HepG2 (cell line): Measurements from ENCODE around the gene MEX3A. TPM values are rescaled to one million over a fixed set of nuclear protein-coding genes. Genes with fewer than 3 reads are reported as not detected.
A peak's percentile ranks its signal among the peaks of the same experiment; 100 is the strongest.

ENCODE experiments used
- ARID2 ChIP-seq: sonication (generic); formaldehyde crosslinking; IDR thresholded peaks from 2 replicates; pipeline ENCODE4 v1.8.1; 2022; ENCODE audit warnings: mild to moderate bottlenecking, missing genetic modification reagents, borderline replicate concordance
- HNF4A ChIP-seq: sonication (generic); formaldehyde crosslinking; IDR thresholded peaks from 2 replicates; pipeline ENCODE4 v1.4.0; 2020; ENCODE audit warnings: missing genetic modification reagents
- KAT8 ChIP-seq: IDR thresholded peaks from 2 replicates; pipeline ENCODE4 v1.6.1; 2016; ENCODE audit warnings: missing genetic modification reagents, missing compliant biosample characterization
- MBNL3 ChIP-seq: fragments of 250-450 bp; sonication (Bioruptor Pico); conservative IDR thresholded peaks from 2 replicates; pipeline ENCODE4 v1.8.0; 2022; ENCODE audit warnings: mild to moderate bottlenecking, inconsistent platforms
- PRPF4 ChIP-seq: fragments of 200-400 bp; formaldehyde crosslinking; IDR thresholded peaks from 2 replicates; pipeline ENCODE4 v1.6.1; 2016; ENCODE audit warnings: low read length, low read depth; ENCODE audit not compliant: poor library complexity, severe bottlenecking
- ZBTB7A ChIP-seq: sonication (generic); formaldehyde crosslinking; IDR thresholded peaks from 2 replicates; pipeline ENCODE4 v1.8.0; 2022; ENCODE audit warnings: mild to moderate bottlenecking, missing genetic modification reagents
- ZNF224 ChIP-seq: sonication (generic); formaldehyde crosslinking; IDR thresholded peaks from 2 replicates; pipeline ENCODE4 v1.5.0; 2020; ENCODE audit warnings: mild to moderate bottlenecking, missing genetic modification reagents
- ZNF354B ChIP-seq: sonication (generic); formaldehyde crosslinking; IDR thresholded peaks from 2 replicates; pipeline ENCODE4 v1.8.0; 2022; ENCODE audit warnings: mild to moderate bottlenecking, missing genetic modification reagents
- ZNF468 ChIP-seq: sonication (generic); formaldehyde crosslinking; IDR thresholded peaks from 2 replicates; pipeline ENCODE4 v1.8.0; 2022; ENCODE audit warnings: mild to moderate bottlenecking, moderate library complexity, missing genetic modification reagents
- ZNF678 ChIP-seq: sonication (generic); formaldehyde crosslinking; IDR thresholded peaks from 2 replicates; pipeline ENCODE4 v1.4.0; 2020; ENCODE audit warnings: mild to moderate bottlenecking, missing genetic modification reagents
- ZNF766 ChIP-seq: sonication (generic); formaldehyde crosslinking; IDR thresholded peaks from 2 replicates; pipeline ENCODE4 v1.5.0; 2020; ENCODE audit warnings: missing genetic modification reagents, borderline replicate concordance
- ZNF841 ChIP-seq: sonication (generic); formaldehyde crosslinking; IDR thresholded peaks from 2 replicates; pipeline ENCODE4 v1.8.1; 2023; ENCODE audit warnings: missing genetic modification reagents, borderline replicate concordance
- polyA plus RNA-seq, 8 experiments: library from polyadenylated mRNA; depleted of rRNA in 3 of 8; stranded (reverse) in 7 of 8; unstranded in 1 of 8; fragments of >200 nt; fragmentation: Illumina TruSeq in 4 of 8; extraction: Trizol in 4 of 8; gene quantifications; 2 replicates each; pipeline versions ENCODE4 v1.2.1 to v1.2.3, GENCODE V29; 2011 to 2016; ENCODE audit warnings: low read depth in 4 of 8, missing spikeins in 1 of 8, mixed read lengths in 1 of 8; ENCODE audit not compliant: insufficient read depth in 1 of 8
- total RNA-seq, 5 experiments: library from RNA; depleted of rRNA; stranded (reverse); fragments of >200 nt; fragmentation: Illumina TruSeq; extraction: Trizol; gene quantifications; 2 replicates each; pipeline ENCODE4 v1.2.3, GENCODE V29; 2016; ENCODE audit warnings: low read depth in 1 of 5
- TF ChIP-seq, protein P1 (sequence below): sonication (generic); formaldehyde crosslinking; IDR thresholded peaks from 2 replicates; pipeline ENCODE4 v1.5.1; 2020; ENCODE audit warnings: mild to moderate bottlenecking, missing genetic modification reagents, moderate library complexity
- TF ChIP-seq, protein P2 (sequence below): sonication (generic); formaldehyde crosslinking; IDR thresholded peaks from 2 replicates; pipeline ENCODE4 v1.5.1; 2020; ENCODE audit warnings: mild to moderate bottlenecking, missing genetic modification reagents, borderline replicate concordance
- TF ChIP-seq, protein P3 (sequence below): sonication (generic); formaldehyde crosslinking; IDR thresholded peaks from 2 replicates; pipeline ENCODE4 v1.4.0; 2020; ENCODE audit warnings: missing genetic modification reagents

Gene MEX3A
- total and polyA plus RNA-seq, 2 of the 13 experiments (the other 11 are each of a cell fraction or from before 2014, with no cell fraction given): 7.6 to 9.1 TPM

GRCh38 chr1:156129687-156130577 is 47.7 kb upstream of the MEX3A start (continued):
- TF ChIP-seq, protein P1, sequence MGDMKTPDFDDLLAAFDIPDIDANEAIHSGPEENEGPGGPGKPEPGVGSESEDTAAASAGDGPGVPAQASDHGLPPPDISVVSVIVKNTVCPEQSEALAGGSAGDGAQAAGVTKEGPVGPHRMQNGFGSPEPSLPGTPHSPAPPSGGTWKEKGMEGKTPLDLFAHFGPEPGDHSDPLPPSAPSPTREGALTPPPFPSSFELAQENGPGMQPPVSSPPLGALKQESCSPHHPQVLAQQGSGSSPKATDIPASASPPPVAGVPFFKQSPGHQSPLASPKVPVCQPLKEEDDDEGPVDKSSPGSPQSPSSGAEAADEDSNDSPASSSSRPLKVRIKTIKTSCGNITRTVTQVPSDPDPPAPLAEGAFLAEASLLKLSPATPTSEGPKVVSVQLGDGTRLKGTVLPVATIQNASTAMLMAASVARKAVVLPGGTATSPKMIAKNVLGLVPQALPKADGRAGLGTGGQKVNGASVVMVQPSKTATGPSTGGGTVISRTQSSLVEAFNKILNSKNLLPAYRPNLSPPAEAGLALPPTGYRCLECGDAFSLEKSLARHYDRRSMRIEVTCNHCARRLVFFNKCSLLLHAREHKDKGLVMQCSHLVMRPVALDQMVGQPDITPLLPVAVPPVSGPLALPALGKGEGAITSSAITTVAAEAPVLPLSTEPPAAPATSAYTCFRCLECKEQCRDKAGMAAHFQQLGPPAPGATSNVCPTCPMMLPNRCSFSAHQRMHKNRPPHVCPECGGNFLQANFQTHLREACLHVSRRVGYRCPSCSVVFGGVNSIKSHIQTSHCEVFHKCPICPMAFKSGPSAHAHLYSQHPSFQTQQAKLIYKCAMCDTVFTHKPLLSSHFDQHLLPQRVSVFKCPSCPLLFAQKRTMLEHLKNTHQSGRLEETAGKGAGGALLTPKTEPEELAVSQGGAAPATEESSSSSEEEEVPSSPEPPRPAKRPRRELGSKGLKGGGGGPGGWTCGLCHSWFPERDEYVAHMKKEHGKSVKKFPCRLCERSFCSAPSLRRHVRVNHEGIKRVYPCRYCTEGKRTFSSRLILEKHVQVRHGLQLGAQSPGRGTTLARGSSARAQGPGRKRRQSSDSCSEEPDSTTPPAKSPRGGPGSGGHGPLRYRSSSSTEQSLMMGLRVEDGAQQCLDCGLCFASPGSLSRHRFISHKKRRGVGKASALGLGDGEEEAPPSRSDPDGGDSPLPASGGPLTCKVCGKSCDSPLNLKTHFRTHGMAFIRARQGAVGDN (CRISPR knock-in tag): peak; percentile 88
- TF ChIP-seq ZNF766 (CRISPR knock-in tag) (no peak), ZNF678 (no peak), ZNF468 (no peak), ZNF224 (no peak), HNF4A (CRISPR knock-in tag) (peak; percentile 78), ARID2 (CRISPR knock-in tag) (no peak), PRPF4 (no peak), ZNF841 (CRISPR knock-in tag) (no peak), MBNL3 (CRISPR knock-in tag) (no peak), ZNF354B (CRISPR knock-in tag) (no peak), ZBTB7A (CRISPR knock-in tag) (peak; percentile 97), KAT8 (CRISPR knock-in tag) (peak; percentile 69; the same call in 1 of the 2 replicates)
- TF ChIP-seq, protein P2, sequence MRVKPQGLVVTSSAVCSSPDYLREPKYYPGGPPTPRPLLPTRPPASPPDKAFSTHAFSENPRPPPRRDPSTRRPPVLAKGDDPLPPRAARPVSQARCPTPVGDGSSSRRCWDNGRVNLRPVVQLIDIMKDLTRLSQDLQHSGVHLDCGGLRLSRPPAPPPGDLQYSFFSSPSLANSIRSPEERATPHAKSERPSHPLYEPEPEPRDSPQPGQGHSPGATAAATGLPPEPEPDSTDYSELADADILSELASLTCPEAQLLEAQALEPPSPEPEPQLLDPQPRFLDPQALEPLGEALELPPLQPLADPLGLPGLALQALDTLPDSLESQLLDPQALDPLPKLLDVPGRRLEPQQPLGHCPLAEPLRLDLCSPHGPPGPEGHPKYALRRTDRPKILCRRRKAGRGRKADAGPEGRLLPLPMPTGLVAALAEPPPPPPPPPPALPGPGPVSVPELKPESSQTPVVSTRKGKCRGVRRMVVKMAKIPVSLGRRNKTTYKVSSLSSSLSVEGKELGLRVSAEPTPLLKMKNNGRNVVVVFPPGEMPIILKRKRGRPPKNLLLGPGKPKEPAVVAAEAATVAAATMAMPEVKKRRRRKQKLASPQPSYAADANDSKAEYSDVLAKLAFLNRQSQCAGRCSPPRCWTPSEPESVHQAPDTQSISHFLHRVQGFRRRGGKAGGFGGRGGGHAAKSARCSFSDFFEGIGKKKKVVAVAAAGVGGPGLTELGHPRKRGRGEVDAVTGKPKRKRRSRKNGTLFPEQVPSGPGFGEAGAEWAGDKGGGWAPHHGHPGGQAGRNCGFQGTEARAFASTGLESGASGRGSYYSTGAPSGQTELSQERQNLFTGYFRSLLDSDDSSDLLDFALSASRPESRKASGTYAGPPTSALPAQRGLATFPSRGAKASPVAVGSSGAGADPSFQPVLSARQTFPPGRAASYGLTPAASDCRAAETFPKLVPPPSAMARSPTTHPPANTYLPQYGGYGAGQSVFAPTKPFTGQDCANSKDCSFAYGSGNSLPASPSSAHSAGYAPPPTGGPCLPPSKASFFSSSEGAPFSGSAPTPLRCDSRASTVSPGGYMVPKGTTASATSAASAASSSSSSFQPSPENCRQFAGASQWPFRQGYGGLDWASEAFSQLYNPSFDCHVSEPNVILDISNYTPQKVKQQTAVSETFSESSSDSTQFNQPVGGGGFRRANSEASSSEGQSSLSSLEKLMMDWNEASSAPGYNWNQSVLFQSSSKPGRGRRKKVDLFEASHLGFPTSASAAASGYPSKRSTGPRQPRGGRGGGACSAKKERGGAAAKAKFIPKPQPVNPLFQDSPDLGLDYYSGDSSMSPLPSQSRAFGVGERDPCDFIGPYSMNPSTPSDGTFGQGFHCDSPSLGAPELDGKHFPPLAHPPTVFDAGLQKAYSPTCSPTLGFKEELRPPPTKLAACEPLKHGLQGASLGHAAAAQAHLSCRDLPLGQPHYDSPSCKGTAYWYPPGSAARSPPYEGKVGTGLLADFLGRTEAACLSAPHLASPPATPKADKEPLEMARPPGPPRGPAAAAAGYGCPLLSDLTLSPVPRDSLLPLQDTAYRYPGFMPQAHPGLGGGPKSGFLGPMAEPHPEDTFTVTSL (CRISPR knock-in tag): no peak; the same call in 1 of the 2 replicates
- TF ChIP-seq, protein P3, sequence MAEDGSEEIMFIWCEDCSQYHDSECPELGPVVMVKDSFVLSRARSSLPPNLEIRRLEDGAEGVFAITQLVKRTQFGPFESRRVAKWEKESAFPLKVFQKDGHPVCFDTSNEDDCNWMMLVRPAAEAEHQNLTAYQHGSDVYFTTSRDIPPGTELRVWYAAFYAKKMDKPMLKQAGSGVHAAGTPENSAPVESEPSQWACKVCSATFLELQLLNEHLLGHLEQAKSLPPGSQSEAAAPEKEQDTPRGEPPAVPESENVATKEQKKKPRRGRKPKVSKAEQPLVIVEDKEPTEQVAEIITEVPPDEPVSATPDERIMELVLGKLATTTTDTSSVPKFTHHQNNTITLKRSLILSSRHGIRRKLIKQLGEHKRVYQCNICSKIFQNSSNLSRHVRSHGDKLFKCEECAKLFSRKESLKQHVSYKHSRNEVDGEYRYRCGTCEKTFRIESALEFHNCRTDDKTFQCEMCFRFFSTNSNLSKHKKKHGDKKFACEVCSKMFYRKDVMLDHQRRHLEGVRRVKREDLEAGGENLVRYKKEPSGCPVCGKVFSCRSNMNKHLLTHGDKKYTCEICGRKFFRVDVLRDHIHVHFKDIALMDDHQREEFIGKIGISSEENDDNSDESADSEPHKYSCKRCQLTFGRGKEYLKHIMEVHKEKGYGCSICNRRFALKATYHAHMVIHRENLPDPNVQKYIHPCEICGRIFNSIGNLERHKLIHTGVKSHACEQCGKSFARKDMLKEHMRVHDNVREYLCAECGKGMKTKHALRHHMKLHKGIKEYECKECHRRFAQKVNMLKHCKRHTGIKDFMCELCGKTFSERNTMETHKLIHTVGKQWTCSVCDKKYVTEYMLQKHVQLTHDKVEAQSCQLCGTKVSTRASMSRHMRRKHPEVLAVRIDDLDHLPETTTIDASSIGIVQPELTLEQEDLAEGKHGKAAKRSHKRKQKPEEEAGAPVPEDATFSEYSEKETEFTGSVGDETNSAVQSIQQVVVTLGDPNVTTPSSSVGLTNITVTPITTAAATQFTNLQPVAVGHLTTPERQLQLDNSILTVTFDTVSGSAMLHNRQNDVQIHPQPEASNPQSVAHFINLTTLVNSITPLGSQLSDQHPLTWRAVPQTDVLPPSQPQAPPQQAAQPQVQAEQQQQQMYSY: no peak
